Spleen (tissue), 7 donors: ENCODE data around the gene ZNF584.

Source experiments
- POLR2A ChIP-seq, 3 donors: fragments of 450-650 bp; IDR thresholded peaks; one replicate each; pipeline ENCODE4 v1.5.1; 2017; ENCODE audit warnings: antibody characterized with exemption in 3 of 3, mild to moderate bottlenecking in 1 of 3
- TF ChIP-seq, protein P1 (sequence below), 11 experiments: fragments of 200-600 bp in 7 of 11; fragments of 450-650 bp in 4 of 11; sonication (generic) in 4 of 11; IDR thresholded peaks in 8 of 11; conservative IDR thresholded peaks in 3 of 11; 1 replicate in 7 of 11; 2 replicates in 4 of 11; pipeline versions ENCODE4 v1.4.0 to v1.8.0; 2016 to 2021; ENCODE audit warnings: antibody characterized with exemption in 11 of 11, inconsistent platforms in 4 of 11, mild to moderate bottlenecking in 1 of 11
- donor health status: DM: no; HTN: no; CAD: no; lungs with moderate emphysema.
- donor health status: DM: no; HTN: no; CAD: no.
- donor health status: DM: no; HTN: no; CAD: no.

DNA sequence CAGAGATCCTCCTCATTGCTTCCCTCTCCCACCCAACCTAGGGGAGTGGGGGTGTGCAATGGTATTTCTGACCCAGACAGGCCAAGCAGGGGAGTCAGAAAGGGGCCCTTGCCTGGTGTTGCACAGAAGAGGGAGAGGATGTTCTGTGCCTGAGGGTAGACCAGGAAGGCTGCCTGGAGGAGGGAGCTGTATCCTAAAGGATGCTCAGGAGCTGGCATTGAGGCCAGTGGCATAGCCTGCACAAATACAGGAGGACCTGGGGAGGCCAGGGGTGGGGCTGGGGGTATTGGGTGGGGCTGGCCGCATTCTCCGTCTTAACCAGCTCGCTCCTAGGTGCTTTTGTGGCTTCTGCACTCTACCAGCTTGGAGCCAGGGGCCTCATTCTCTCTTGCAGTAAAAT is 8.5 kb upstream of the ZNF584 start:
- TF ChIP-seq, protein P1, sequence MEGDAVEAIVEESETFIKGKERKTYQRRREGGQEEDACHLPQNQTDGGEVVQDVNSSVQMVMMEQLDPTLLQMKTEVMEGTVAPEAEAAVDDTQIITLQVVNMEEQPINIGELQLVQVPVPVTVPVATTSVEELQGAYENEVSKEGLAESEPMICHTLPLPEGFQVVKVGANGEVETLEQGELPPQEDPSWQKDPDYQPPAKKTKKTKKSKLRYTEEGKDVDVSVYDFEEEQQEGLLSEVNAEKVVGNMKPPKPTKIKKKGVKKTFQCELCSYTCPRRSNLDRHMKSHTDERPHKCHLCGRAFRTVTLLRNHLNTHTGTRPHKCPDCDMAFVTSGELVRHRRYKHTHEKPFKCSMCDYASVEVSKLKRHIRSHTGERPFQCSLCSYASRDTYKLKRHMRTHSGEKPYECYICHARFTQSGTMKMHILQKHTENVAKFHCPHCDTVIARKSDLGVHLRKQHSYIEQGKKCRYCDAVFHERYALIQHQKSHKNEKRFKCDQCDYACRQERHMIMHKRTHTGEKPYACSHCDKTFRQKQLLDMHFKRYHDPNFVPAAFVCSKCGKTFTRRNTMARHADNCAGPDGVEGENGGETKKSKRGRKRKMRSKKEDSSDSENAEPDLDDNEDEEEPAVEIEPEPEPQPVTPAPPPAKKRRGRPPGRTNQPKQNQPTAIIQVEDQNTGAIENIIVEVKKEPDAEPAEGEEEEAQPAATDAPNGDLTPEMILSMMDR (IDR thresholded peaks at IDR 0.05 in 8 of 11, conservative IDR thresholded peaks at IDR 0.05 in 3 of 11) = no peak
- no peak for TF ChIP-seq POLR2A (IDR thresholded peaks at IDR 0.05)
